ENCODE measurements around the gene ZNF618. TPM values are rescaled to one million over a fixed set of nuclear protein-coding genes. Genes with fewer than 3 reads are reported as not detected.

Gene ZNF618
- total RNA-seq, 1 experiment from 2014 or later: 1.2 TPM

DNA sequence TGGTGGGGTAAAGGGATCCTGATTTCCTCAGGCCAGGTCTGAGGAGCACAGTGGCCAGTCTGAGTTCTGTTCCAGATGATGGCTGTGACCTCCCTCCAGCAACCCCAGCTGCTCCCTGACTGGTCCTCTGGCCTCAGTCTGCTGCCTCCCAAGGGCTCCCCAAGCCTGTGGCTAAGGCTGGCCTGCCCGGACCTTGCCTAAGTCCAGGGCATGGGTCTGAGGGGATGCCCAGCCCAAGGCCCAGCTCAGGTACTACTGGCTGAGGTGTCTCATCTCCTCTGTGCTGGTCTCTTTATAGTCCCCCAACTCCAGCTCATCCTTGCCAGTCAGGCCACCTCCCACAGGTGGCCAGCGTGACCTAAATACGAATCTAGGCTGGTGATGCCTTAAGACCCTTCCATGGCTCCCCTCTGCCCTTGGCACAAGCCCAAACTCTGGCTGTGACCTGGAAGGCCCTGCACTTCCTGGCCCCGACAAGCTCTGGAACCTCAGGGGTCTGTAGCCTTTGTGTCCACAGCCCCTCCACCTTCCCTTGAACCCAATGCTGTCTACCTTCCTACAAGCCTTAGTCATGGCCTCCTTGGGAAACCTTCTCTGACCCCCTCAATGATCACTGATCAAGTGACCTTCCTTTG lies 213.2 kb downstream of the ZNF618 start:
- POLR2A ChIA-PET: interaction anchor here (1.3 kb wide), 1 partner anchor 10 kb away, joined by 4 read pairs; no protein-coding TSS in a partner anchor
- Mint-ChIP-seq H3K9me3 (ENCODE audit: unreplicated experiment) (no peaks in the 10 kb centered on the region), H3K4me3 (ENCODE audit: unreplicated experiment) (no peak overlapping the region), H3K36me3 (ENCODE audit: insufficient read depth, unreplicated experiment) (peaks cover 20% of the 10 kb centered on the region), H3K27me3 (ENCODE audit: insufficient read depth, unreplicated experiment) (no peaks in the 10 kb centered on the region), H3K27ac (ENCODE audit: unreplicated experiment) (no peak overlapping the region), H3K4me1 (ENCODE audit: low read depth, unreplicated experiment) (no peaks in the 10 kb centered on the region)
- H3K27me3 ChIP-seq (replicated peaks; ENCODE audit: control insufficient read depth, insufficient read depth, low read length): no peaks in the 10 kb centered on the region
- no peak overlapping the region for H3K4me3 ChIP-seq (ENCODE audit: low read depth, low read length)
- BruUV-seq (replicated peaks): no TSS peak
- no peak for DNase-seq
- H3K4me1 ChIP-seq: no peaks in the 10 kb centered on the region
- intact Hi-C loops (cut with micrococcal nuclease; ENCODE audit: unreplicated experiment): no loop called here
- CTCF ChIA-PET: no interaction called here
- H3K9me3 ChIP-seq: no peaks in the 10 kb centered on the region
- TF ChIP-seq, protein P1, sequence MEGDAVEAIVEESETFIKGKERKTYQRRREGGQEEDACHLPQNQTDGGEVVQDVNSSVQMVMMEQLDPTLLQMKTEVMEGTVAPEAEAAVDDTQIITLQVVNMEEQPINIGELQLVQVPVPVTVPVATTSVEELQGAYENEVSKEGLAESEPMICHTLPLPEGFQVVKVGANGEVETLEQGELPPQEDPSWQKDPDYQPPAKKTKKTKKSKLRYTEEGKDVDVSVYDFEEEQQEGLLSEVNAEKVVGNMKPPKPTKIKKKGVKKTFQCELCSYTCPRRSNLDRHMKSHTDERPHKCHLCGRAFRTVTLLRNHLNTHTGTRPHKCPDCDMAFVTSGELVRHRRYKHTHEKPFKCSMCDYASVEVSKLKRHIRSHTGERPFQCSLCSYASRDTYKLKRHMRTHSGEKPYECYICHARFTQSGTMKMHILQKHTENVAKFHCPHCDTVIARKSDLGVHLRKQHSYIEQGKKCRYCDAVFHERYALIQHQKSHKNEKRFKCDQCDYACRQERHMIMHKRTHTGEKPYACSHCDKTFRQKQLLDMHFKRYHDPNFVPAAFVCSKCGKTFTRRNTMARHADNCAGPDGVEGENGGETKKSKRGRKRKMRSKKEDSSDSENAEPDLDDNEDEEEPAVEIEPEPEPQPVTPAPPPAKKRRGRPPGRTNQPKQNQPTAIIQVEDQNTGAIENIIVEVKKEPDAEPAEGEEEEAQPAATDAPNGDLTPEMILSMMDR (IDR thresholded peaks at IDR 0.05; ENCODE audit: insufficient read depth in 1 of 2, low read depth in 1 of 2, low read length in 1 of 2, severe bottlenecking in 1 of 2, unreplicated experiment in 1 of 2): no peak
- peaks cover 6% of the 10 kb centered on the region for H3K36me3 ChIP-seq (ENCODE audit: control insufficient read depth, insufficient read depth, low read length)

DNA sequence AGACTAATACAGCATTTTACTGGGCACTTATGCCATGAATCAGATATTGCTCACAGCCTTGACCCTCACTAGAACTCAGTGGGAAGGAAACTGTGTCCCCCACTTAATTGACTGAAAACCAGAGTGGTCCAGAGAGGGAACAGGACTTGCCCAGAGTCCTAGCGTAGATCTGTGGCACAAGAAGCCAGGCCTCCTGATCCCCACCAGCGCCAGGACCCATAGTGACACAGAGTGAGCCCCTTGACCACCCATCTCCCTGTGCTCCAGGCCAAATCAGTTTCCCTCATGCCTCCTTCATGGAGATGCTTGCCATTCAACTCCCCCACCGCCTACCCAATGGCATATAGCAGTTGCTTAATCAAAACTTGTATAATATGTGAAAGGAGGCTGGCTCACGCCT lies 214.7 kb downstream of the ZNF618 start:
- TF ChIP-seq, protein P1 (IDR thresholded peaks at IDR 0.05; ENCODE audit: insufficient read depth in 1 of 2, low read depth in 1 of 2, low read length in 1 of 2, severe bottlenecking in 1 of 2, unreplicated experiment in 1 of 2): no peak
- peaks cover 16% of the 10 kb centered on the region for H3K36me3 Mint-ChIP-seq (ENCODE audit: insufficient read depth, unreplicated experiment)
- H3K4me3 Mint-ChIP-seq (ENCODE audit: unreplicated experiment): no peak overlapping the region
- no peaks in the 10 kb centered on the region for H3K4me1 ChIP-seq
- ChIA-PET CTCF (interaction anchor here (0.7 to 1.9 kb wide), 2 partner anchors 8 to 200 kb away, joined by 3 to 5 read pairs; no protein-coding TSS in a partner anchor), POLR2A (interaction anchor here (0.6 kb wide), 1 partner anchor 53 kb away, joined by 4 read pairs; no protein-coding TSS in a partner anchor)
- H3K27ac Mint-ChIP-seq (ENCODE audit: unreplicated experiment): no peak overlapping the region
- intact Hi-C loops (cut with micrococcal nuclease; ENCODE audit: unreplicated experiment): no loop called here
- no peaks in the 10 kb centered on the region for H3K9me3 Mint-ChIP-seq (ENCODE audit: unreplicated experiment)
- H3K36me3 ChIP-seq (ENCODE audit: control insufficient read depth, insufficient read depth, low read length): peaks cover 11% of the 10 kb centered on the region
- no peak for DNase-seq
- no peaks in the 10 kb centered on the region for H3K27me3 Mint-ChIP-seq (ENCODE audit: insufficient read depth, unreplicated experiment)
- H3K4me1 Mint-ChIP-seq (ENCODE audit: low read depth, unreplicated experiment): no peaks in the 10 kb centered on the region
- no peak overlapping the region for H3K4me3 ChIP-seq (ENCODE audit: low read depth, low read length)
- no peaks in the 10 kb centered on the region for H3K9me3 ChIP-seq
- no peaks in the 10 kb centered on the region for H3K27me3 ChIP-seq (replicated peaks; ENCODE audit: control insufficient read depth, insufficient read depth, low read length)
- BruUV-seq (replicated peaks): no TSS peak

DNA sequence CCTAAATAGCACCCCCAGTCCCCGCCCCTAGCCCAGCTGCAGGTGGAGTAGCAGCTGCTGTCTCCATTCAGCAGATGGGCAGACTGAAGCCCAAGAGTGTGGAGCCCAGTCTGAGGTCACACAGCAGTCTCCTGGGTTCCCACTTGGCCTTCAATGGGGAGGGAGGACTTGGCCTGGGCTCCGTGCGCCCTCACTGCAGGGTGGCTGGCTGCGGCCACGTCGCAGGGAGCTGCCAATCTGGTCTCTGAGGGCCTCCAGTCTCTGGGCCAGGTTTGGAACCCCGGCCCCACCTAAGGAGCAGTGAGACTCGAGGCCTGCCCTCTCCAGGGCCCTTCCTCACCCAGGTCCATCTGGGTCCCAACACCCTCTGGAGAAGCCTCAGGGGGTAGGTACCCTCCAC lies 215.6 kb downstream of the ZNF618 start:
- H3K4me1 ChIP-seq: no peaks in the 10 kb centered on the region
- BruUV-seq (replicated peaks): no TSS peak
- ChIA-PET POLR2A (no interaction called here), CTCF (interaction anchor here (0.7 to 1.9 kb wide), 2 partner anchors 9 to 199 kb away, joined by 3 to 5 read pairs; no protein-coding TSS in a partner anchor)
- intact Hi-C loops (cut with micrococcal nuclease; ENCODE audit: unreplicated experiment): no loop called here
- TF ChIP-seq, protein P1 (IDR thresholded peaks at IDR 0.05; ENCODE audit: insufficient read depth in 1 of 2, low read depth in 1 of 2, low read length in 1 of 2, severe bottlenecking in 1 of 2, unreplicated experiment in 1 of 2): no peak
- peaks cover 16% of the 10 kb centered on the region for H3K36me3 ChIP-seq (ENCODE audit: control insufficient read depth, insufficient read depth, low read length)
- DNase-seq: no peak
- Mint-ChIP-seq H3K9me3 (ENCODE audit: unreplicated experiment) (no peaks in the 10 kb centered on the region), H3K27ac (ENCODE audit: unreplicated experiment) (no peak overlapping the region), H3K36me3 (ENCODE audit: insufficient read depth, unreplicated experiment) (peaks cover 15% of the 10 kb centered on the region), H3K4me3 (ENCODE audit: unreplicated experiment) (no peak overlapping the region), H3K27me3 (ENCODE audit: insufficient read depth, unreplicated experiment) (no peaks in the 10 kb centered on the region), H3K4me1 (ENCODE audit: low read depth, unreplicated experiment) (peaks cover 3% of the 10 kb centered on the region)
- H3K27me3 ChIP-seq (replicated peaks; ENCODE audit: control insufficient read depth, insufficient read depth, low read length): no peaks in the 10 kb centered on the region
- no peaks in the 10 kb centered on the region for H3K9me3 ChIP-seq
- no peak overlapping the region for H3K4me3 ChIP-seq (ENCODE audit: low read depth, low read length)
